ENCODE data around the gene DPP9. TPM values are rescaled to one million over a fixed set of nuclear protein-coding genes. Genes with fewer than 3 reads are reported as not detected.

The DPP9 gene
- polyA plus RNA-seq, 2 of the 4 experiments (the other 2 are of a cell fraction) = 10.1 to 53.5 TPM

- Histone ChIP-seq H3K27ac (no peak overlapping the region), H3K4me2 (no peak overlapping the region), H3K4me3 (no peak overlapping the region), H3K9me3 (no peaks in the 10 kb centered on the region), H3K4me1 (peaks cover 7% of the 10 kb centered on the region; the same call in 1 of the 3 replicates)
- ChIA-PET POLR2A (no interaction called here), CTCF (no interaction called here)
- ATAC-seq = no peak
- FAIRE-seq = no peak
- 73% methylated on average over 4 of the region's 4 CpGs for WGBS (ENCODE audit: missing lambda C conversion rate)
- no peak for DNase-seq (ENCODE audit: low read depth in 1 of 2, low spot score in 1 of 2)
- TF ChIP-seq RFX5 (IDR thresholded peaks at IDR 0.05) = no peak
- no peak for TF ChIP-seq BCL3 (IDR thresholded peaks at IDR 0.05)
- no peak for TF ChIP-seq PHF8 (IDR thresholded peaks at IDR 0.05; ENCODE audit: borderline replicate concordance, low read depth)
- TF ChIP-seq HOXA7 (CRISPR knock-in tag; IDR thresholded peaks at IDR 0.05) = no peak
- no peak for TF ChIP-seq ZNF302 (CRISPR knock-in tag; IDR thresholded peaks at IDR 0.05)
- no peak for TF ChIP-seq HEYL (CRISPR knock-in tag; IDR thresholded peaks at IDR 0.05)
- TF ChIP-seq RCOR1 (IDR thresholded peaks at IDR 0.05; ENCODE audit: low read depth, low read length) = no peak
- TF ChIP-seq REST (IDR thresholded peaks at IDR 0.05) = no peak
- no peak for TF ChIP-seq BHLHE40 (IDR thresholded peaks at IDR 0.05; ENCODE audit: low read depth, low read length)
- TF ChIP-seq KDM5A (IDR thresholded peaks at IDR 0.05) = no peak
- no peak for TF ChIP-seq USF2 (IDR thresholded peaks at IDR 0.05)
- TF ChIP-seq HES2 (IDR thresholded peaks at IDR 0.05) = no peak
- no peak for TF ChIP-seq FOSB (CRISPR knock-in tag; IDR thresholded peaks at IDR 0.05)
- TF ChIP-seq SREBF2 (IDR thresholded peaks at IDR 0.05) = no peak
- TF ChIP-seq FOXS1 (CRISPR knock-in tag; IDR thresholded peaks at IDR 0.05) = no peak
- no peak for TF ChIP-seq NFE2L2 (conservative IDR thresholded peaks at IDR 0.05; ENCODE audit: low read length)
- TF ChIP-seq EHF (CRISPR knock-in tag; IDR thresholded peaks at IDR 0.05) = no peak
- no peak for TF ChIP-seq CTCF (IDR thresholded peaks at IDR 0.05)
- TF ChIP-seq MAX (IDR thresholded peaks at IDR 0.05) = no peak
These were observed 34.4 kb upstream of the DPP9 start for GRCh38 chr19:4758082-4758481.

- ChIA-PET CTCF (interaction anchor here (0.7 to 1.0 kb wide), 2 partner anchors 14 to 35 kb away, joined by 3 read pairs; no protein-coding TSS in a partner anchor), POLR2A (no interaction called here)
- FAIRE-seq (no peak), ATAC-seq (no peak), DNase-seq (ENCODE audit: low read depth in 1 of 2, low spot score in 1 of 2) (no peak)
- H3K9me3 ChIP-seq = no peaks in the 10 kb centered on the region
- 71% methylated on average over 7 of the region's 7 CpGs for WGBS (ENCODE audit: missing lambda C conversion rate)
- H3K4me3 ChIP-seq = no peak overlapping the region
- no peak overlapping the region for H3K27ac ChIP-seq
- H3K4me1 ChIP-seq = peaks cover 7% of the 10 kb centered on the region; the same call in 1 of the 3 replicates
- TF ChIP-seq EHF (CRISPR knock-in tag; IDR thresholded peaks at IDR 0.05) = no peak
- TF ChIP-seq USF2 (IDR thresholded peaks at IDR 0.05) = no peak
- TF ChIP-seq KDM5A (IDR thresholded peaks at IDR 0.05) = no peak
- TF ChIP-seq RFX5 (IDR thresholded peaks at IDR 0.05) = no peak
- no peak for TF ChIP-seq ELK1 (IDR thresholded peaks at IDR 0.05; ENCODE audit: low read depth, low read length)
- no peak overlapping the region for H3K4me2 ChIP-seq
These were observed 31.8 kb upstream of the DPP9 start for GRCh38 chr19:4755459-4755858.

All from A549 (cell line).